GM13977 (cell line): ENCODE data around the gene GNG14.
A peak's percentile ranks its signal among the peaks of the same experiment; 100 is the strongest.

Source experiments
- DNase-seq: peaks from one replicate; pipeline ENCODE4 v3.0.0; 2012; ENCODE audit warnings: low spot score
- CTCF ChIP-seq: IDR thresholded peaks from 2 replicates; pipeline ENCODE4 v1.5.1; 2012; ENCODE audit warnings: mild to moderate bottlenecking, control low read depth; ENCODE audit not compliant: insufficient read depth; ENCODE audit errors: extremely low read depth, missing control alignments
- in situ Hi-C: fragments of 300-500 bp; cut with MboI; formaldehyde crosslinking; loops from one replicate; pipeline ENCODE4 v1.12.0; 2022; ENCODE audit warnings: low sequenced_read_pairs, low pct_unique_long_range_greater_than_20kb, mixed read lengths, inconsistent platforms; ENCODE audit not compliant: unreplicated experiment

GNG14 gene

DNA sequence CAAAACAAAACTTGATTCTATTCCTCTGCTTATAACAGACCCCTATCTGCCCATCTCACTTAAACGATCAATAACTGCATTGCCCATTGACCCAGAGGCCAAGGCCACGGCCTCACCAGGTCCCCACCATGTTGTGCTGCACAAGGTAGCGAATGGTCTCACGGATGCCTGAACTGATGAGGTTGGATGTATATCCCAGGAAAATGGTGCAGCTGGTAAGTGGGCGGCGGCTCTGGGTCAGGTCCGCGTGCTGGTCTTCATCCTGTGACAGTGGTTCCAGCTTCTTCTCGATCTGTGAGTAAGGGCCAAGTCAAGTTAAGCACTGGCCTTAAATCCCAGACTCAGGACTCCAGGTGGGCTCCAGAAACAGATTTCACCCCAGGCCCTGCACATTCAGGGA, 7.8 kb upstream of the GNG14 start:
- DNase-seq: no peak
- TF ChIP-seq CTCF: no peak
- in situ Hi-C loops: no loop called here

- TF ChIP-seq CTCF: no peak
- in situ Hi-C loops: no loop called here
- DNase-seq: peak; percentile 95
These were observed 6.5 kb upstream of the GNG14 start, which contains the start of gene DHPS for GRCh38 chr19:12681074-12681987. Gene DHPS (minus strand): TSS chr19:12681880. CDS start chr19:12681766, 114 bp downstream.

DNA sequence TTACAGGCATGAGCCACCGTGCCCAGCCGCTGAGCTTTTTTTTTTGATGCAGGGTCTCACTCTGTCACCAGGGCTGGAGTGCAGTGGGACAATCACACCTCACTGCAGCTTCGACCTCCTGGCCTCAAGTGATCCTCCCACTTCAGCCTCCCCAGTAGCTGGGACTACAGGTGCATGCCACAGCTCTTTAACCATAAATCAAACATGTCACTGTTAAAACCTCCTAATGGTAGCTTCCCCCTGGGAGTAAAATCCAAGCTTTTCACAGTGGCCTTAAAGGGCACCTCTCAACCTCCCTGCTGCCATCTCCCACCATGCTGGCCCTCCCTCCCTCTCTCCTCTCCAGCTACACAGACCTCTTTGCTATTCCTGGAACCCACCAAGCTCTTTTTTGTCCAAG, 2.0 kb upstream of the GNG14 start:
- TF ChIP-seq CTCF: no peak
- in situ Hi-C loops: no loop called here

GRCh38 chr19:12689012-12689411, 1.2 kb downstream of the GNG14 start:
- in situ Hi-C loops: no loop called here
- no peak for TF ChIP-seq CTCF
- DNase-seq: no peak

More for the DNA sequence above, 2.0 kb upstream of the GNG14 start:
- no peak for DNase-seq

- in situ Hi-C loops: no loop called here
- TF ChIP-seq CTCF: no peak
- no peak for DNase-seq
These were observed 1.9 kb downstream of the GNG14 start for GRCh38 chr19:12689581-12690216.

DNA sequence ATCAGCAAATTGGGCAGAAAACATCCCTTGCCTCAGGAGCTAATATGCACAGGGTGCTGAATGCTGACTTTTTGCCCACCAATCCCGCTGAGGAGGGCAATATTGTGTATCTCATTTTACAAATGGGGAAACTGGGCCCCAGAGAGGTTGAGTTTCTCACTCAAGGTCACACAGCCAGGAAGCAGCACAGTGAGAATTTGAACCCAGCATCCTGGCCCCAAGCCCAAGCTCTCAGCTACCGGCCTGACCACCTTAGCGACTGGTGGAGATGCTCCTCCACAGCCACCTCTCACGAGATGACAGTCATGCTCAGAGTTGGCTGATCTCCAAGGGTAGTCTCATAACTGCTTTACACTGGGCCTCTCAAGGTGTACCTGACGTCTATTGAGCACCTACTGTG, 5.2 kb downstream of the GNG14 start:
- in situ Hi-C loops: no loop called here
- DNase-seq: no peak
- no peak for TF ChIP-seq CTCF
